GM12801 (cell line): ENCODE results near the gene NELL1.

Experiments used
- CTCF ChIP-seq: IDR thresholded peaks from one replicate; pipeline ENCODE4 v1.5.1; 2011; ENCODE audit warnings: control low read depth; ENCODE audit not compliant: insufficient read length; ENCODE audit errors: extremely low read depth

NELL1 gene

DNA sequence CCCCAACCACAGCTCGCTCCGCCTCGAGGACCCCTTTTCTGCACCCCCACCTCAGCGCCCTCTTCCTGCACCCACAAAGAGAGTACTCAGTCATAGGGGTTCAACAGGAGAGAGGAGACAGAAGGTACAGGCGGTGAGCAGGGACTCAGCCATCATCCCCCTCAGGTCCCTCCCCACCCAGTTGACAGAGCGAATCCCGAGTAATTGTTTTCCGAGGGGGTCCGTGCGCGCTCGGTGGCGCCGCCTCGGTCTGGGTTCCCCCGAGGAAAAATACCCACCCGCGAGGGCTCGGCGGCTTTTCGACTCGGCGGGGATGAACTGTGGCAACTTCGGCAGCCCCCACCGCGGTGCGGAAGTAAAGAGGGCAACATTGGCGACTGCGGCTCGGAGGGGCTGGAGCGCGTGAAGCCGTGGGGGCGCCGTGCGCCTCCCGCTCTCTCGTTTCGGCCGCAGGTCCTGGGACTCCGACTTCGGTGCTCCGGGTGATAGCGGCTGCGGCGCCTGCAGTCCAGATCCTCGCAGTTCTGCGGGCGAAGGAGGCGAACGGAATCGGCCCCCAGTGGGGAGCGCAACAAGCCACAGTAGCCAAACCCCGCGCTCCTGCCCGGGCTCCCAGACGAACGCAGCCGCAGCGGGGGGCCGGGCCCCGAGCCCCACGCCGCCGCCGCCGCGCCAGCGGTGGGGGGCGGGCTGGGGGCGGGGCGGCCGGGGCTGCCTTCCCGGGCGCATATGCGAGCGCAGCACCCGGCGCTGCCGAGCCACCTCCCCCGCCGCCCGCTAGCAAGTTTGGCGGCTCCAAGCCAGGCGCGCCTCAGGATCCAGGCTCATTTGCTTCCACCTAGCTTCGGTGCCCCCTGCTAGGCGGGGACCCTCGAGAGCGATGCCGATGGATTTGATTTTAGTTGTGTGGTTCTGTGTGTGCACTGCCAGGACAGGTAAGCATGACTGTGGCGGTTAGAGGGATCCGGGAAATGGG, at the start of gene NELL1:
TSS of gene NELL1 (plus strand) at position 743 of the 976 bp plus-strand sequence.
- no peak for TF ChIP-seq CTCF

GRCh38 chr11:20620988-20621387, 48.4 kb upstream of the NELL1 start:
- TF ChIP-seq CTCF = no peak

- no peak for TF ChIP-seq CTCF
Measured at GRCh38 chr11:20621679-20622078, 47.7 kb upstream of the NELL1 start.

GRCh38 chr11:20623252-20623651, 46.1 kb upstream of the NELL1 start:
- no peak for TF ChIP-seq CTCF

DNA sequence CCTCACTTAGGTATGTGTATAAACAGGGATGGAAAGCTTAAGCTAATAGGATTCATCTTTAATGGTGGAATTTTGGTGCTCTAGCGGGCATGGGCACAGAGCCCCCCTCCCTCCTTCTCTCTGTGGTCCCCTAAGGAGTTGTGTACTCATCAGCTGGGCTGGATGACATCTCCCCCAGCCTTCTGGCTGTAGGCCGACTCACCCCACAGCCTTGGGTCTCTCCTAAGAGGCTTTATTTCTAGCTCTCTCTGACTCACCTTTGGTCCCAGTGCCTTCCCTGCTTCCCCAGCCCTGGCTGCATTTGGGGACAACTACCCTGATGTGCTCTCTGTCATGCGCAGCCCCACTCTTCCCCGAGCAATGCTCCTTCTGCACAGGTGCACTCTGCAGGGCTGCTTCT, 43.1 kb upstream of the NELL1 start:
- no peak for TF ChIP-seq CTCF

- TF ChIP-seq CTCF = no peak
Measured at GRCh38 chr11:20627026-20627425, 42.4 kb upstream of the NELL1 start.

- no peak for TF ChIP-seq CTCF
Measured at GRCh38 chr11:20627701-20628100, 41.7 kb upstream of the NELL1 start.
